SIG-M5 treated with dmso at 0.1 percent for 504 hours (cell line): ENCODE measurements around the gene SPTLC1.

Experiments used
- DNase-seq: peaks from one replicate; lab custom pipeline; 2025; ENCODE audit not compliant: unreplicated experiment; lab: John Stamatoyannopoulos, UW

The SPTLC1 gene

GRCh38 chr9:92097997-92098482, 17.2 kb downstream of the SPTLC1 start:
- DNase-seq = peak; percentile 47

- DNase-seq = no peak
Observed at GRCh38 chr9:92095236-92095635, 20.0 kb downstream of the SPTLC1 start.

- DNase-seq = no peak
Observed at GRCh38 chr9:92094655-92095054, 20.6 kb downstream of the SPTLC1 start.

- no peak for DNase-seq
Observed at GRCh38 chr9:92077888-92078287, 37.3 kb downstream of the SPTLC1 start.

GRCh38 chr9:92071634-92072033, 43.6 kb downstream of the SPTLC1 start:
- DNase-seq = no peak

- DNase-seq = no peak
Observed at GRCh38 chr9:92066168-92066567, 49.0 kb downstream of the SPTLC1 start.

GRCh38 chr9:92064711-92065110, 50.5 kb downstream of the SPTLC1 start:
- DNase-seq = no peak

- no peak for DNase-seq
Observed at GRCh38 chr9:92061184-92061583, 54.0 kb downstream of the SPTLC1 start.

- DNase-seq = no peak
Observed at GRCh38 chr9:92059661-92060060, 55.6 kb downstream of the SPTLC1 start.

GRCh38 chr9:92058723-92059444, 56.3 kb downstream of the SPTLC1 start:
- no peak for DNase-seq

GRCh38 chr9:92058026-92058425, 57.2 kb downstream of the SPTLC1 start:
- no peak for DNase-seq

- no peak for DNase-seq
Observed at GRCh38 chr9:92057226-92057625, 58.0 kb downstream of the SPTLC1 start.

GRCh38 chr9:92055624-92056023, 59.6 kb downstream of the SPTLC1 start:
- DNase-seq = no peak

GRCh38 chr9:92048924-92049625, 66.1 kb downstream of the SPTLC1 start:
- no peak for DNase-seq

GRCh38 chr9:92047500-92047899, 67.7 kb downstream of the SPTLC1 start:
- no peak for DNase-seq

GRCh38 chr9:92046676-92047075, 68.5 kb downstream of the SPTLC1 start:
- no peak for DNase-seq

- no peak for DNase-seq
Observed at GRCh38 chr9:92044936-92045335, 70.3 kb downstream of the SPTLC1 start.

- DNase-seq = no peak
Observed at GRCh38 chr9:92043002-92043401, 72.2 kb downstream of the SPTLC1 start.

- no peak for DNase-seq
Observed at GRCh38 chr9:92042260-92042659, 73.0 kb downstream of the SPTLC1 start.

GRCh38 chr9:92036756-92037155, 78.5 kb downstream of the SPTLC1 start:
- no peak for DNase-seq

GRCh38 chr9:92036411-92036746, 78.8 kb downstream of the SPTLC1 start:
- DNase-seq = no peak

GRCh38 chr9:92035687-92036410, 79.4 kb downstream of the SPTLC1 start:
- no peak for DNase-seq
